K562 (cell line): ENCODE measurements around the gene AHCYL2. TPM values are rescaled to one million over a fixed set of nuclear protein-coding genes. Genes with fewer than 3 reads are reported as not detected.

Experiments
- ATAC-seq: fragments of 200-7000 bp; cut with Tn5 transposase; 3 replicates; pipeline ENCODE4 v1.9.1; 2020; ENCODE audit warnings: moderate library complexity
- BruUV-seq: library from RNA; stranded (reverse); fragments of 400-500 nt; replicated peaks from 2 replicates; lab custom pipeline; 2021; lab: Mats Ljungman, UMichigan
- CTCF ChIA-PET: fragments of 300-600 bp; formaldehyde crosslinking; extraction: SDS; loops from one replicate; lab custom pipeline; 2021; ENCODE audit warnings: low intra/inter-chr PET ratio; lab: Yijun Ruan, JAX
- POLR2A ChIA-PET: fragments of 300-600, 350-650 bp; sonication (Branson Sonifier 250); formaldehyde crosslinking; extraction: SDS; loops from one replicate; lab custom pipeline; 2021; ENCODE audit warnings: antibody characterized with exemption, inconsistent platforms; lab: Yijun Ruan, JAX
- DNase-seq, 4 experiments: peaks; one replicate each; pipeline versions ENCODE4 v3.0.0 to v3.0.0-alpha.2; 2011 to 2018; ENCODE audit warnings: low spot score in 3 of 4, mixed read lengths in 3 of 4; ENCODE audit errors: extremely low read depth in 1 of 4
- FAIRE-seq: peaks from 2 replicates; lab custom pipeline; 2011; peaks lifted over from hg19 to GRCh38; lab: Jason Lieb, UNC
- H2AFZ ChIP-seq: 2 replicates; pipeline ENCODE4 v1.6.0; 2011; ENCODE audit warnings: low read depth, low read length, control low read depth, inconsistent platforms
- H3K27ac ChIP-seq: fragments of 200-600 bp; 3 replicates; pipeline ENCODE4 v1.8.0; 2011; ENCODE audit warnings: low read depth, mild to moderate bottlenecking, control low read depth, inconsistent platforms, low read length, moderate library complexity, mixed read lengths; ENCODE audit errors: extremely low read depth
- H3K27me3 ChIP-seq, 2 experiments: fragments of 300-600 bp in 1 of 2; 2 replicates in 1 of 2; 3 replicates in 1 of 2; pipeline versions ENCODE4 v1.6.0 to v1.8.0; 2011; ENCODE audit warnings: inconsistent platforms in 2 of 2, low read length in 2 of 2, mild to moderate bottlenecking in 1 of 2, mixed read lengths in 1 of 2, moderate library complexity in 1 of 2; ENCODE audit not compliant: control insufficient read depth in 2 of 2, insufficient read depth in 2 of 2
- H3K36me3 ChIP-seq: fragments of 300-600 bp; 3 replicates; pipeline ENCODE4 v1.8.0; 2011; ENCODE audit warnings: mild to moderate bottlenecking, low read length, inconsistent platforms; ENCODE audit not compliant: control insufficient read depth, insufficient read depth
- H3K4me1 ChIP-seq, 2 experiments: fragments of 200-600 bp in 1 of 2; replicated peaks in 1 of 2; 2 replicates in 1 of 2; 3 replicates in 1 of 2; pipeline versions ENCODE4 v1.5.1 to v1.8.0; 2011; ENCODE audit warnings: inconsistent platforms in 2 of 2, low read length in 2 of 2, mild to moderate bottlenecking in 1 of 2, mixed read lengths in 1 of 2, moderate library complexity in 1 of 2; ENCODE audit not compliant: control insufficient read depth in 2 of 2, insufficient read depth in 2 of 2
- H3K4me2 ChIP-seq: 2 replicates; pipeline ENCODE4 v1.6.1; 2011; ENCODE audit warnings: low read length, control low read depth, inconsistent platforms, mixed read lengths; ENCODE audit not compliant: insufficient read depth
- H3K4me3 ChIP-seq: fragments of 200-600 bp; sonication (generic), shearing (Covaris generic); 2 replicates; pipeline ENCODE4 v1.5.1; 2016; ENCODE audit warnings: control low read depth, inconsistent platforms
- H3K79me2 ChIP-seq: fragments of 200-600 bp; 3 replicates; pipeline ENCODE4 v1.8.0; 2011; ENCODE audit warnings: low read length, inconsistent platforms; ENCODE audit not compliant: control insufficient read depth, insufficient read depth
- H3K9ac ChIP-seq, 2 experiments: 2 replicates each; pipeline versions ENCODE4 v1.6.0 to v1.6.1; 2011; ENCODE audit warnings: low read depth in 2 of 2, low read length in 2 of 2, control low read depth in 1 of 2, inconsistent platforms in 1 of 2, mild to moderate bottlenecking in 1 of 2, mixed read lengths in 1 of 2; ENCODE audit not compliant: insufficient read depth in 1 of 2
- H3K9me1 ChIP-seq: one replicate; pipeline ENCODE4 v1.6.0; 2011; ENCODE audit warnings: inconsistent platforms, mild to moderate bottlenecking, low read length, moderate library complexity; ENCODE audit not compliant: control insufficient read depth, insufficient read depth
- H3K9me3 ChIP-seq: replicated peaks from 2 replicates; pipeline ENCODE4 v1.5.1; 2011; ENCODE audit warnings: low read depth, low read length, inconsistent platforms; ENCODE audit not compliant: control insufficient read depth, insufficient read depth
- H4K20me1 ChIP-seq: replicated peaks from 2 replicates; pipeline ENCODE4 v1.6.1; 2011; ENCODE audit warnings: low read length, inconsistent platforms, mixed read lengths; ENCODE audit not compliant: control insufficient read depth, insufficient read depth
- HEY1 ChIP-seq: fragments of 250-450 bp; sonication (Bioruptor Pico); IDR thresholded peaks from 2 replicates; pipeline ENCODE4 v1.5.0; 2020; ENCODE audit warnings: mild to moderate bottlenecking, moderate library complexity, borderline replicate concordance
- HNRNPK ChIP-seq: fragments of 200-400 bp; formaldehyde crosslinking; IDR thresholded peaks from one replicate; pipeline ENCODE4 v1.6.1; 2018; ENCODE audit warnings: mild to moderate bottlenecking, low read depth, low read length; ENCODE audit not compliant: poor library complexity, severe bottlenecking
- IFI16 ChIP-seq: fragments of 250-450 bp; sonication (Bioruptor Pico); IDR thresholded peaks from 2 replicates; pipeline ENCODE4 v2.1.2; 2022; ENCODE audit warnings: mild to moderate bottlenecking, inconsistent platforms
- MEIS2 ChIP-seq: fragments of 450-650 bp; IDR thresholded peaks from 2 replicates; pipeline ENCODE4 v1.6.1; 2014; ENCODE audit warnings: mild to moderate bottlenecking; ENCODE audit not compliant: partially characterized antibody
- MTA2 ChIP-seq: fragments of 450-650 bp; IDR thresholded peaks from 2 replicates; pipeline ENCODE4 v1.6.1; 2016; ENCODE audit warnings: low read depth
- RHOXF2B ChIP-seq: fragments of 250-450 bp; sonication (Bioruptor Pico); conservative IDR thresholded peaks from 2 replicates; pipeline ENCODE4 v1.5.1; 2021
- SMARCA4 ChIP-seq: fragments of 450-650 bp; IDR thresholded peaks from 2 replicates; pipeline ENCODE4 v1.6.1; 2016
- SPI1 ChIP-seq: IDR thresholded peaks from 2 replicates; pipeline ENCODE4 v1.6.1; 2011; ENCODE audit warnings: low read depth, low read length, control low read depth, borderline replicate concordance
- ZNF316 ChIP-seq: fragments of 450-650 bp; IDR thresholded peaks from 2 replicates; pipeline ENCODE4 v1.6.1; 2016
- ZNF707 ChIP-seq: fragments of 250-450 bp; sonication (Bioruptor Pico); conservative IDR thresholded peaks from 2 replicates; pipeline ENCODE4 v1.8.0; 2022; ENCODE audit warnings: inconsistent platforms, mild to moderate bottlenecking, moderate library complexity
- ZNF76 ChIP-seq: fragments of 250-450 bp; sonication (Bioruptor Pico); IDR thresholded peaks from 2 replicates; pipeline ENCODE4 v1.4.0; 2020; ENCODE audit warnings: mild to moderate bottlenecking, moderate library complexity, borderline replicate concordance
- WGBS: fragments of 100-300 bp; shearing (Covaris generic); methylation state at CpG from one replicate; pipeline ENCODE4 v1.1.6; 2016; ENCODE audit warnings: low coverage, mixed read lengths; ENCODE audit not compliant: insufficient coverage; ENCODE audit errors: missing lambda C conversion rate; 5-methylcytosine and 5-hydroxymethylcytosine counted together
- in situ Hi-C: fragments of 300-500 bp; cut with MboI; formaldehyde crosslinking; loops from 4 replicates; pipeline ENCODE4 v1.15.0; 2018; ENCODE audit warnings: inconsistent platforms, mixed read lengths
- intact Hi-C: fragments of 100-400 bp; cut with micrococcal nuclease; formaldehyde crosslinking; loops from 2 replicates; pipeline ENCODE4 v1.14.2; 2022
- polyA plus RNA-seq, 8 experiments: library from polyadenylated mRNA; depleted of rRNA in 4 of 8; stranded (reverse) in 5 of 8; unstranded in 3 of 8; fragments of >200 nt; fragmentation: Nextera tagmentation in 2 of 8; fragmentation: Illumina TruSeq in 1 of 8; extraction: Ambion mirVana in 2 of 8; extraction: Trizol in 1 of 8; gene quantifications; 2 replicates each; pipeline versions ENCODE4 v1.2.1 to v1.2.3, GENCODE V29; 2011 to 2014; ENCODE audit warnings: inconsistent platforms in 1 of 8, missing spikeins in 1 of 8
- total RNA-seq, 7 experiments: library from RNA; depleted of rRNA in 6 of 7; stranded (reverse); fragments of >200 nt in 6 of 7; fragmentation: Illumina TruSeq in 2 of 7; extraction: Trizol in 2 of 7; gene quantifications; 2 replicates each; pipeline versions ENCODE4 v1.2.1 to v1.2.3, GENCODE V29; 2011 to 2021; ENCODE audit warnings: low replicate concordance in 1 of 7
- TF ChIP-seq, protein P1 (sequence below): fragments of 450-650 bp; IDR thresholded peaks from 2 replicates; pipeline ENCODE4 v1.6.1; 2016
- TF ChIP-seq, protein P2 (sequence below): IDR thresholded peaks from 3 replicates; pipeline ENCODE4 v1.6.1; 2011; ENCODE audit warnings: borderline replicate concordance, mild to moderate bottlenecking; ENCODE audit not compliant: insufficient read length, insufficient read depth

The AHCYL2 gene
- total and polyA plus RNA-seq, 9 of the 15 experiments (the other 6 are each of a cell fraction or from before 2014, with no cell fraction given): 0.93 to 10.5 (median 5.2) TPM

GRCh38 chr7:129256221-129256620 is 31.4 kb downstream of the AHCYL2 start:
- in situ Hi-C loops (no loop called here), intact Hi-C loops (no loop called here)
- Histone ChIP-seq H3K27ac (no peak overlapping the region), H3K79me2 (no peaks in the 10 kb centered on the region), H4K20me1 (no peaks in the 10 kb centered on the region), H3K36me3 (no peaks in the 10 kb centered on the region), H3K4me3 (no peak overlapping the region), H3K27me3 (no peaks in the 10 kb centered on the region; a peak in 1 of 5 replicates), H3K4me2 (no peak overlapping the region), H3K9me3 (no peaks in the 10 kb centered on the region), H2AFZ (no peak overlapping the region), H3K9ac (no peak overlapping the region), H3K9me1 (no peaks in the 10 kb centered on the region), H3K4me1 (peaks cover 0 to 7% of the 10 kb centered on the region in 2 experiments; a peak in 1 of 5 replicates)
- no peak for TF ChIP-seq MTA2
- peak; percentile 36 for TF ChIP-seq HNRNPK
- 36% methylated on average over 2 of the region's 2 CpGs for WGBS
- no peak for FAIRE-seq
- no TSS peak for BruUV-seq
- no peak for ATAC-seq
- ChIA-PET POLR2A (interaction anchor here (0.5 to 1.3 kb wide), 2 partner anchors 9 to 382 kb away, joined by 3 to 5 read pairs; no protein-coding TSS in a partner anchor), CTCF (no interaction called here)
- no peak for DNase-seq

DNA sequence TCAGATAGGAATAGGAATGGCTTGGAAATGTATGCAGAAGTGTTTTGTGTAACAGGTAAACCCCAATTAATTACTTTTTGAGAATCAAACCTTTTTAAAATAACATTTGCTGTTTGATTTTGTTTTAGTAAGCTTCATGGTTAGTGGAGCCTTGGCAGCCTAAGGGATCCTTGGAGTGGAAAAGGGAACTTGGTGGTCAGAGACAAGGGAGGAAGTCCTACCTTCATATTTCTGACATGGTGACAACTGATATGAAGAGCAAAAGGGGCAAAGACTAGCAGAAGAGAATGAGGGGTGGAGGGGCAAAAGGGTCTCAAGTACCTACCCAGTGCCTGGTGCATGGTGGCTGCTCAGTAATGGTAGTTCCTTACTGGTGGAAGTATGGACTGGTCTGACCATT is 32.3 kb downstream of the AHCYL2 start:
- no TSS peak for BruUV-seq

More for the DNA sequence above, 32.3 kb downstream of the AHCYL2 start:
- H3K9me1 ChIP-seq: no peaks in the 10 kb centered on the region
- TF ChIP-seq MEIS2: peak; percentile 32
- TF ChIP-seq SMARCA4: no peak
- no peak for TF ChIP-seq ZNF316
- TF ChIP-seq RHOXF2B (CRISPR knock-in tag): no peak
- TF ChIP-seq ZNF76 (CRISPR knock-in tag): no peak
- no peak for TF ChIP-seq HEY1 (CRISPR knock-in tag)
- TF ChIP-seq ZNF707 (CRISPR knock-in tag): no peak
- TF ChIP-seq IFI16 (CRISPR knock-in tag): no peak
- TF ChIP-seq, protein P1, sequence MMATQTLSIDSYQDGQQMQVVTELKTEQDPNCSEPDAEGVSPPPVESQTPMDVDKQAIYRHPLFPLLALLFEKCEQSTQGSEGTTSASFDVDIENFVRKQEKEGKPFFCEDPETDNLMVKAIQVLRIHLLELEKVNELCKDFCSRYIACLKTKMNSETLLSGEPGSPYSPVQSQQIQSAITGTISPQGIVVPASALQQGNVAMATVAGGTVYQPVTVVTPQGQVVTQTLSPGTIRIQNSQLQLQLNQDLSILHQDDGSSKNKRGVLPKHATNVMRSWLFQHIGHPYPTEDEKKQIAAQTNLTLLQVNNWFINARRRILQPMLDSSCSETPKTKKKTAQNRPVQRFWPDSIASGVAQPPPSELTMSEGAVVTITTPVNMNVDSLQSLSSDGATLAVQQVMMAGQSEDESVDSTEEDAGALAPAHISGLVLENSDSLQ: peak; percentile 18; the same call in 1 of the 2 replicates
- TF ChIP-seq, protein P2, sequence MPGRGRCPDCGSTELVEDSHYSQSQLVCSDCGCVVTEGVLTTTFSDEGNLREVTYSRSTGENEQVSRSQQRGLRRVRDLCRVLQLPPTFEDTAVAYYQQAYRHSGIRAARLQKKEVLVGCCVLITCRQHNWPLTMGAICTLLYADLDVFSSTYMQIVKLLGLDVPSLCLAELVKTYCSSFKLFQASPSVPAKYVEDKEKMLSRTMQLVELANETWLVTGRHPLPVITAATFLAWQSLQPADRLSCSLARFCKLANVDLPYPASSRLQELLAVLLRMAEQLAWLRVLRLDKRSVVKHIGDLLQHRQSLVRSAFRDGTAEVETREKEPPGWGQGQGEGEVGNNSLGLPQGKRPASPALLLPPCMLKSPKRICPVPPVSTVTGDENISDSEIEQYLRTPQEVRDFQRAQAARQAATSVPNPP: no peak
- peak; percentile 87; the same call in 1 of the 2 replicates for TF ChIP-seq SPI1
- POLR2A ChIA-PET: no interaction called here
- H3K4me1 ChIP-seq: peaks cover 0 to 7% of the 10 kb centered on the region in 2 experiments; a peak in 1 of 5 replicates
- in situ Hi-C loops (no loop called here), intact Hi-C loops (no loop called here)
- no peak overlapping the region for H3K4me3 ChIP-seq
- no peak overlapping the region for H3K27ac ChIP-seq
- H3K4me2 ChIP-seq: no peak overlapping the region
- CTCF ChIA-PET: interaction anchor here (0.5 kb wide), 1 partner anchor 261 kb away, joined by 3 read pairs; no protein-coding TSS in a partner anchor
- no peaks in the 10 kb centered on the region; a peak in 1 of 5 replicates for H3K27me3 ChIP-seq
- H3K36me3 ChIP-seq: no peaks in the 10 kb centered on the region
- no peaks in the 10 kb centered on the region for H3K79me2 ChIP-seq
- H4K20me1 ChIP-seq: no peaks in the 10 kb centered on the region
- DNase-seq (no peak), ATAC-seq (no peak; the same call in 2 of the 3 replicates), FAIRE-seq (no peak)
- no peaks in the 10 kb centered on the region for H3K9me3 ChIP-seq
- H2AFZ ChIP-seq: no peak overlapping the region
- H3K9ac ChIP-seq: no peak overlapping the region
